Caco-2 (cell line): ENCODE measurements around the gene MAP3K4. TPM values are rescaled to one million over a fixed set of nuclear protein-coding genes. Genes with fewer than 3 reads are reported as not detected.
"Not testable (repeated sequence)": the region's sequence is repeated elsewhere in the genome, so short reads cannot be mapped to it uniquely, and the experiment has no call there.

Source experiments
- BruUV-seq: library from RNA; stranded (reverse); fragments of 400-500 nt; replicated peaks from 2 replicates; lab custom pipeline; 2021; lab: Mats Ljungman, UMichigan
- CTCF ChIA-PET: fragments of 300-600 bp; sonication (Branson Sonifier 250); formaldehyde crosslinking; loops from one replicate; lab custom pipeline; 2022; ENCODE audit warnings: antibody characterized with exemption; lab: Charles Lee
- POLR2A ChIA-PET: fragments of 300-600 bp; sonication (Branson Sonifier 250); formaldehyde crosslinking; loops from one replicate; lab custom pipeline; 2022; ENCODE audit warnings: antibody characterized with exemption; lab: Charles Lee
- DNase-seq, 2 experiments: peaks; one replicate each; pipeline versions ENCODE4 v3.0.0 to v3.0.0-alpha.2; 2020 to 2022
- H3K27me3 ChIP-seq: replicated peaks from 2 replicates; pipeline ENCODE4 v1.6.0; 2011; ENCODE audit warnings: low read length; ENCODE audit not compliant: control insufficient read depth, insufficient read depth
- H3K36me3 ChIP-seq: 2 replicates; pipeline ENCODE4 v1.5.1; 2011; ENCODE audit warnings: low read length; ENCODE audit not compliant: control insufficient read depth, insufficient read depth
- H3K4me1 ChIP-seq: fragments of 250-450 bp; sonication (Bioruptor Pico); 2 replicates; pipeline ENCODE4 v1.5.1; 2020; ENCODE audit warnings: mild to moderate bottlenecking
- H3K4me3 ChIP-seq: 2 replicates; pipeline ENCODE4 v1.5.1; 2011; ENCODE audit warnings: low read depth, mild to moderate bottlenecking, control low read depth, low read length
- H3K9me3 ChIP-seq: fragments of 250-450 bp; sonication (Bioruptor Pico); 2 replicates; pipeline ENCODE4 v1.5.1; 2020; ENCODE audit warnings: mild to moderate bottlenecking, moderate library complexity
- H3K27ac Mint-ChIP-seq: one replicate; pipeline ENCODE4 v1.8.0; 2022; ENCODE audit warnings: mixed read lengths; ENCODE audit not compliant: unreplicated experiment
- H3K27me3 Mint-ChIP-seq: one replicate; pipeline ENCODE4 v1.8.0; 2022; ENCODE audit warnings: mixed read lengths; ENCODE audit not compliant: insufficient read depth, unreplicated experiment
- H3K36me3 Mint-ChIP-seq: one replicate; pipeline ENCODE4 v1.8.0; 2022; ENCODE audit warnings: mild to moderate bottlenecking, mixed read lengths; ENCODE audit not compliant: insufficient read depth, unreplicated experiment
- H3K4me1 Mint-ChIP-seq: one replicate; pipeline ENCODE4 v1.8.0; 2022; ENCODE audit warnings: low read depth, mixed read lengths; ENCODE audit not compliant: unreplicated experiment
- H3K4me3 Mint-ChIP-seq: one replicate; pipeline ENCODE4 v1.8.0; 2022; ENCODE audit warnings: mild to moderate bottlenecking, moderate library complexity, mixed read lengths; ENCODE audit not compliant: unreplicated experiment
- H3K9me3 Mint-ChIP-seq: one replicate; pipeline ENCODE4 v1.8.0; 2022; ENCODE audit warnings: mixed read lengths; ENCODE audit not compliant: unreplicated experiment
- CTCF ChIP-seq, 2 experiments: fragments of 200-600 bp in 1 of 2; IDR thresholded peaks; 1 replicate in 1 of 2; 2 replicates in 1 of 2; pipeline versions ENCODE4 v1.5.1 to v1.8.0; 2011 to 2022; ENCODE audit warnings: antibody characterized with exemption in 1 of 2, control low read depth in 1 of 2, inconsistent platforms in 1 of 2, low read depth in 1 of 2, low read length in 1 of 2, mild to moderate bottlenecking in 1 of 2, moderate library complexity in 1 of 2; ENCODE audit not compliant: insufficient read depth in 1 of 2, severe bottlenecking in 1 of 2, unreplicated experiment in 1 of 2
- intact Hi-C: fragments of 100-400 bp; cut with micrococcal nuclease; formaldehyde crosslinking; loops from one replicate; pipeline ENCODE4 v1.10.0; 2022; ENCODE audit not compliant: unreplicated experiment
- total RNA-seq: library from RNA; stranded (reverse); gene quantifications from 2 replicates; pipeline ENCODE4 v1.2.3, GENCODE V29; 2022

Gene MAP3K4
- total RNA-seq, 1 experiment from 2014 or later, result 34.3 TPM

- no peak overlapping the region for H3K4me3 Mint-ChIP-seq
- H3K36me3 Mint-ChIP-seq, result no peaks in the 10 kb centered on the region
- H3K4me3 ChIP-seq, result no peak overlapping the region
- CTCF ChIA-PET, result no interaction called here
- intact Hi-C loops, result no loop called here
- no peaks in the 10 kb centered on the region for H3K9me3 Mint-ChIP-seq
- no peaks in the 10 kb centered on the region for H3K36me3 ChIP-seq
- TF ChIP-seq CTCF (IDR thresholded peaks at IDR 0.05; ENCODE audit: insufficient read depth in 1 of 2, low read depth in 1 of 2, low read length in 1 of 2, severe bottlenecking in 1 of 2, unreplicated experiment in 1 of 2), result no peak
- no peaks in the 10 kb centered on the region for H3K4me1 Mint-ChIP-seq
- POLR2A ChIA-PET, result no interaction called here
- no peaks in the 10 kb centered on the region for H3K4me1 ChIP-seq
- no peak for DNase-seq
- H3K9me3 ChIP-seq, result no peaks in the 10 kb centered on the region
- peaks cover 4% of the 10 kb centered on the region for H3K27me3 Mint-ChIP-seq
- no TSS peak for BruUV-seq
- no peak overlapping the region for H3K27ac Mint-ChIP-seq
- no peaks in the 10 kb centered on the region for H3K27me3 ChIP-seq
Observed at GRCh38 chr6:160973311-160974250, 18.0 kb upstream of the MAP3K4 start.

- ChIA-PET POLR2A (no interaction called here), CTCF (no interaction called here)
- Mint-ChIP-seq H3K4me3 (no peak overlapping the region), H3K27me3 (peaks cover 6% of the 10 kb centered on the region), H3K27ac (no peak overlapping the region), H3K9me3 (no peaks in the 10 kb centered on the region), H3K4me1 (no peaks in the 10 kb centered on the region), H3K36me3 (no peaks in the 10 kb centered on the region)
- Histone ChIP-seq H3K36me3 (no peaks in the 10 kb centered on the region), H3K27me3 (no peaks in the 10 kb centered on the region), H3K9me3 (no peaks in the 10 kb centered on the region), H3K4me3 (no peak overlapping the region), H3K4me1 (no peaks in the 10 kb centered on the region)
- DNase-seq, result no peak
- BruUV-seq, result no TSS peak
- intact Hi-C loops, result no loop called here
- TF ChIP-seq CTCF (IDR thresholded peaks at IDR 0.05; ENCODE audit: insufficient read depth in 1 of 2, low read depth in 1 of 2, low read length in 1 of 2, severe bottlenecking in 1 of 2, unreplicated experiment in 1 of 2), result no peak
Observed at GRCh38 chr6:160974304-160974771, 17.2 kb upstream of the MAP3K4 start.

DNA sequence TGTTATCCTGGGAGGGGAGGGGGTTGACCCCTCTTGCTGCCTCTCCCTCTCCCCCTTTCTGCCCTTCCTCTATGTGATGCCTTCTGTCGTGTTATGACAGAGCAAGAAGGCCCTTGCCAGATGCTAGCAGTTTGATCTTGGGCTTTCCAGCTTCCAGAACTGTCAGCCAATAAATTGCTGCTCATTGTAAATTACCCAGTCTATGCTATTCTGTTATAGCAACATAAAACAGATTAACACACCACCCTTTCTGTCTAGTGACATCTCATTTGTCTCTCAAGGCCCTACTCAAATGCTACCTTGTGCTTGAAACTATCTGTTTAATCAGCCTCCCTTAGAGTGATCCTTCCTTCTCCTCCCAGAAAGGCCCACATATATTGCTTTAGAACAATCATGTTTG is 16.4 kb upstream of the MAP3K4 start:
- peaks cover 6% of the 10 kb centered on the region for H3K27me3 Mint-ChIP-seq
- H3K36me3 Mint-ChIP-seq, result no peaks in the 10 kb centered on the region
- Histone ChIP-seq H3K36me3 (no peaks in the 10 kb centered on the region), H3K9me3 (no peaks in the 10 kb centered on the region), H3K27me3 (no peaks in the 10 kb centered on the region), H3K4me3 (no peak overlapping the region), H3K4me1 (no peaks in the 10 kb centered on the region)
- ChIA-PET POLR2A (no interaction called here), CTCF (no interaction called here)
- DNase-seq, result no peak
- no peak overlapping the region for H3K27ac Mint-ChIP-seq
- no peaks in the 10 kb centered on the region for H3K4me1 Mint-ChIP-seq
- intact Hi-C loops, result no loop called here
- TF ChIP-seq CTCF (IDR thresholded peaks at IDR 0.05; ENCODE audit: insufficient read depth in 1 of 2, low read depth in 1 of 2, low read length in 1 of 2, severe bottlenecking in 1 of 2, unreplicated experiment in 1 of 2), result no peak
- H3K9me3 Mint-ChIP-seq, result no peaks in the 10 kb centered on the region
- BruUV-seq, result no TSS peak
- H3K4me3 Mint-ChIP-seq, result no peak overlapping the region

DNA sequence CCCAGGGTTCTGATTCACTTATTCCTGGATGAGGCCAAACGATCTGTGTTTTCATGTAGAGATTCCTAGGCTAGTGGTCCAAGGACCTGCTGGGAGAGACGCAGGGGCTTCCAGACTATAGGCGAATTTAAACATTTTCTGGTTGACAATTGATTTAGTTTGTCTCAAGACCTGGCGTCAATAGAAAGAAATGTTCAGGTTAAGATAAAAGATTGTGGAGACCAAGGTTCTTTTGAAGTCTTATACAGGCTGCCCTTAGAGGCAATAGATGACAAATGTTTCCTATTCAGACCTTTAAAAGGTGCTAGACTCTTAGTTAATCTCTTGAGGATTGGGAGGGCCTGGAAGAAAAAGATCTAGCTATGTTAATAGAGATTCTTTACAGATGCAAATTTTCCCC is 15.6 kb upstream of the MAP3K4 start:
- CTCF ChIA-PET, BruUV-seq, H3K27ac Mint-ChIP-seq, H3K36me3 ChIP-seq, H3K4me1 Mint-ChIP-seq, H3K9me3 ChIP-seq, H3K4me3 ChIP-seq, H3K4me1 ChIP-seq, DNase-seq, H3K9me3 Mint-ChIP-seq, H3K27me3 ChIP-seq, H3K27me3 Mint-ChIP-seq, POLR2A ChIA-PET, intact Hi-C loops, H3K36me3 Mint-ChIP-seq, H3K4me3 Mint-ChIP-seq: not testable (repeated sequence)
